ENCODE measurements around the gene TPCN1.

DNA sequence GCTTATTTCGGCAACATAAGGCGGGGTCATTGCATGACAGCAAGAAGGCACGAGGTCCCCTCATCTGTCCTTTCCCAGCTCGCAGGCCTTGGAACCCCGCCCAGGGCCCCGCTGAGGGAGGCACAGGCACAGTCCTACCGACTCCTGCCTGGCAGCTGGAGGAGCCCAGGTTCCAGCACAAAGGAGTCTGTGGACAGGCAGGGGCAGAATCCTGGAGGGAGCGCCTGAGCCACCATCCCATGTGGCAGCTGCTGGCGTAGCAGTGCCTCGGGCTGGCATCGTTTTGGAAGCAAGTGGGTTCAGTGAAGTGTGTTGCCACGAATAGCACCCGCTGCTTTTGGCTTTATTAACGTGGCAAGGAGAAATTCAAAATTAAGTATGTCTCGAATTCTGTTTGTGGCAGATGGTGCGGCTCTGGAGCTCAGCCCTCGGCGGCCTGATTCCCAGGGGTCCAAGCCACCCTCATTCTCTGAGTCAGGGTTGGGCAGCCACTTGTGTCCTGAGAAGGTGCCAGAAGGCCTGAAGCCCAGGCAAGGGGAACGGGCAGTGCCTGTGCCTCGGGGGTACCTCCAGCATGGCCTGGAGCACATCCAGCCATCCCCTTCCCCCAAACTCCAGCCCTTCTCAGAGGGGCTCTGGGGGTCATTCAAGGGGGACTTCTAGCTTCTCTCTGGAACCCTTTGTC lies 77.7 kb downstream of the TPCN1 start:
- TF ChIP-seq CTCF (conservative IDR thresholded peaks at IDR 0.05) (no peak), EZH2 (IDR thresholded peaks at IDR 0.05; ENCODE audit: low read depth) (no peak)

Measured in PC-9 (cell line).